ENCODE measurements around the gene CRB3. TPM values are rescaled to one million over a fixed set of nuclear protein-coding genes. Genes with fewer than 3 reads are reported as not detected.

Gene CRB3
- total and polyA plus RNA-seq, 2 donors (not counting 3 experiments of a cell fraction or from before 2014, with no cell fraction given) = not detected

GRCh38 chr19:6425732-6426620 is 38.1 kb upstream of the CRB3 start:
- Histone ChIP-seq H3K27me3 (ENCODE audit: control insufficient read depth in 2 of 2, insufficient read depth in 2 of 2, low read length in 2 of 2) (no peaks in the 10 kb centered on the region), H3K9me3 (replicated peaks; ENCODE audit: control insufficient read depth, insufficient read depth, low read length) (no peaks in the 10 kb centered on the region), H3K79me2 (ENCODE audit: control insufficient read depth, insufficient read depth, low read length) (peaks cover 33% of the 10 kb centered on the region), H4K20me1 (replicated peaks; ENCODE audit: control insufficient read depth, extremely low read depth, insufficient read depth, low read length) (peaks cover 3% of the 10 kb centered on the region), H3K27ac (ENCODE audit: insufficient read depth, low read depth, low read length) (no peak overlapping the region), H3K4me2 (ENCODE audit: insufficient read depth, low read length) (no peak overlapping the region), H3K9me1 (replicated peaks; ENCODE audit: control insufficient read depth, extremely low read depth, insufficient read depth, low read length) (no peaks in the 10 kb centered on the region), H3K4me1 (ENCODE audit: control insufficient read depth, extremely low read depth, insufficient read depth, low read length) (peaks cover 8% of the 10 kb centered on the region), H2AFZ (ENCODE audit: low read depth, low read length) (peak overlapping the region; percentile 67), H3K9ac (replicated peaks; ENCODE audit: extremely low read depth, insufficient read depth, low read length) (no peak overlapping the region), H3K4me3 (replicated peaks in 1 of 3; ENCODE audit: insufficient read depth in 1 of 3, low read depth in 1 of 3, low read length in 3 of 3) (no peak overlapping the region), H3K36me3 (ENCODE audit: control insufficient read depth in 2 of 2, extremely low read depth in 1 of 2, insufficient read depth in 2 of 2, low read length in 2 of 2) (peaks cover 2 to 11% of the 10 kb centered on the region in 2 experiments)
- POLR2A ChIA-PET = no interaction called here
- TF ChIP-seq MAX (IDR thresholded peaks at IDR 0.05; ENCODE audit: insufficient read depth, insufficient read length) (no peak), POLR2AphosphoS5 (IDR thresholded peaks at IDR 0.05; ENCODE audit: insufficient read depth, low read depth, low read length) (no peak), FOS (IDR thresholded peaks at IDR 0.05; ENCODE audit: borderline replicate concordance, insufficient read depth, low read length) (no peak), JUN (IDR thresholded peaks at IDR 0.05; ENCODE audit: borderline replicate concordance, insufficient read depth, insufficient read length, low read depth) (no peak), POLR2A (IDR thresholded peaks at IDR 0.05; ENCODE audit: low read depth, low read length) (no peak), GATA2 (IDR thresholded peaks at IDR 0.05; ENCODE audit: insufficient read depth, insufficient read length, low read depth, low read length) (no peak), EZH2 (IDR thresholded peaks at IDR 0.05; ENCODE audit: borderline replicate concordance, low read depth, low read length, severe bottlenecking) (no peak), MYC (IDR thresholded peaks at IDR 0.05; ENCODE audit: low read depth, low read length) (no peak), CTCF (IDR thresholded peaks at IDR 0.05; ENCODE audit: extremely low read depth in 1 of 2, insufficient read depth in 1 of 2, low read depth in 1 of 2, low read length in 2 of 2) (no peak)
- DNase-seq (ENCODE audit: low read depth, low spot score) (no peak), FAIRE-seq (no peak)
- CTCF ChIA-PET = interaction anchor here (1.1 to 1.5 kb wide), 3 partner anchors 34 to 378 kb away, joined by 3 to 5 read pairs (median 3); partner anchors contain the start of gene SLC25A23
- BruUV-seq (replicated peaks) = TSS peak; percentile 68
- intact Hi-C loops (cut with micrococcal nuclease) = loop anchor here (1.0 to 10.0 kb wide), 6 partner anchors 33 to 309 kb away; partner anchors contain the start of genes CLPP, GPR108, GTF2F1 and TRIP10
- dilution Hi-C loops (cut with MboI; ENCODE audit: extremely low pct_ligation_motif_present, low sequenced_read_pairs) = no loop called here

Data from endothelial cell of umbilical vein (primary cell).